Ovary (tissue), 9 donors: ENCODE data around the gene GSK3A. TPM values are rescaled to one million over a fixed set of nuclear protein-coding genes. Genes with fewer than 3 reads are reported as not detected.

Source experiments
- DNase-seq, 5 donors: peaks; one replicate each; pipeline ENCODE4 v3.0.0-alpha.2; 2019 to 2020
- H3K27ac ChIP-seq, 2 donors: fragments of 200-600 bp; one replicate each; pipeline versions ENCODE4 v1.5.1 to v1.8.0; 2019 to 2022
- H3K27me3 ChIP-seq: fragments of 200-600 bp; one replicate; pipeline ENCODE4 v1.8.0; 2022
- H3K36me3 ChIP-seq: fragments of 200-600 bp; sonication (generic); one replicate; pipeline ENCODE4 v1.5.1; 2019
- H3K4me1 ChIP-seq: one replicate; pipeline ENCODE4 v1.8.1; 2013; ENCODE audit warnings: mild to moderate bottlenecking, moderate library complexity; ENCODE audit not compliant: insufficient read depth
- H3K4me3 ChIP-seq: fragments of 200-600 bp; sonication (generic); one replicate; pipeline ENCODE4 v1.5.1; 2017
- H3K9me3 ChIP-seq, 2 donors: fragments of 200-600 bp in 1 of 2; sonication (generic) in 1 of 2; one replicate each; pipeline versions ENCODE4 v1.5.1 to v1.8.1; 2013 to 2019; ENCODE audit warnings: mild to moderate bottlenecking in 1 of 2, moderate library complexity in 1 of 2
- EP300 ChIP-seq: sonication (generic); formaldehyde crosslinking; IDR thresholded peaks from one replicate; pipeline ENCODE4 v1.6.1; 2017; ENCODE audit warnings: antibody characterized with exemption
- POLR2A ChIP-seq: fragments of 450-650 bp; IDR thresholded peaks from one replicate; pipeline ENCODE4 v1.6.1; 2017; ENCODE audit warnings: antibody characterized with exemption, mild to moderate bottlenecking, moderate library complexity
- WGBS, 3 donors: extraction: QIAGEN DNeasy Blood & Tissue Kit in 1 of 3; methylation state at CpG; one replicate each; pipeline versions ENCODE4 v1.1.5 to v1.1.7; 2013 to 2017; 5-methylcytosine and 5-hydroxymethylcytosine counted together
- intact Hi-C, 4 donors: fragments of 100-400 bp; cut with DNase I; formaldehyde crosslinking; loops; one replicate each; pipeline versions ENCODE4 v1.11.0 to v1.15.1; 2022 to 2023
- polyA plus RNA-seq, 2 donors: library from polyadenylated mRNA; stranded (reverse); fragments of 200-250 nt in 1 of 2; fragments of 350-450 nt in 1 of 2; fragmentation: Illumina TruSeq in 1 of 2; extraction: RNeasy Lipid Tissue Mini Kit (QIAGEN cat#74804) in 1 of 2; gene quantifications; one replicate each; pipeline ENCODE4 v1.2.3, GENCODE V29; 2013 to 2014
- total RNA-seq, 7 donors: library from RNA; depleted of rRNA in 2 of 7; stranded (reverse); fragments of >200 nt in 2 of 7; fragmentation: NEBNext Ultra II Directional in 3 of 7; extraction: Animal tissue kit (Norgen Biotek cat#: 25700) in 3 of 7; gene quantifications; one replicate each; pipeline versions ENCODE4 v1.1.0 to v1.2.4, GENCODE V29; 2016 to 2023
- TF ChIP-seq, protein P1 (sequence below), 3 donors: fragments of 450-650 bp in 2 of 3; fragments of 200-600 bp in 1 of 3; IDR thresholded peaks; one replicate each; pipeline versions ENCODE4 v1.5.1 to v1.8.0; 2016 to 2022; ENCODE audit warnings: antibody characterized with exemption in 3 of 3, mild to moderate bottlenecking in 1 of 3
- donor health status: DM: no; HTN: no; CAD: no; lungs with moderate emphysema.
- donor health status: DM: no; HTN: no; CAD: no.
- donor health status: Bipolar disorder and iron deficiency.
- donor health status: DM: yes; HTN: yes; CAD: no.
- donor health status: DM: no; HTN: no; CAD: no.
- donor health status: DM: yes; HTN: yes; CAD: no.

Gene GSK3A
- total and polyA plus RNA-seq, 9 donors: 16.0 to 40.9 (median 34.9) TPM

GRCh38 chr19:42280815-42281145 is 38.4 kb upstream of the GSK3A start:
- H3K4me3 ChIP-seq: peak overlapping the region; percentile 91
- no peaks in the 10 kb centered on the region for H3K36me3 ChIP-seq
- peaks cover 27% of the 10 kb centered on the region for H3K4me1 ChIP-seq
- TF ChIP-seq, protein P1, sequence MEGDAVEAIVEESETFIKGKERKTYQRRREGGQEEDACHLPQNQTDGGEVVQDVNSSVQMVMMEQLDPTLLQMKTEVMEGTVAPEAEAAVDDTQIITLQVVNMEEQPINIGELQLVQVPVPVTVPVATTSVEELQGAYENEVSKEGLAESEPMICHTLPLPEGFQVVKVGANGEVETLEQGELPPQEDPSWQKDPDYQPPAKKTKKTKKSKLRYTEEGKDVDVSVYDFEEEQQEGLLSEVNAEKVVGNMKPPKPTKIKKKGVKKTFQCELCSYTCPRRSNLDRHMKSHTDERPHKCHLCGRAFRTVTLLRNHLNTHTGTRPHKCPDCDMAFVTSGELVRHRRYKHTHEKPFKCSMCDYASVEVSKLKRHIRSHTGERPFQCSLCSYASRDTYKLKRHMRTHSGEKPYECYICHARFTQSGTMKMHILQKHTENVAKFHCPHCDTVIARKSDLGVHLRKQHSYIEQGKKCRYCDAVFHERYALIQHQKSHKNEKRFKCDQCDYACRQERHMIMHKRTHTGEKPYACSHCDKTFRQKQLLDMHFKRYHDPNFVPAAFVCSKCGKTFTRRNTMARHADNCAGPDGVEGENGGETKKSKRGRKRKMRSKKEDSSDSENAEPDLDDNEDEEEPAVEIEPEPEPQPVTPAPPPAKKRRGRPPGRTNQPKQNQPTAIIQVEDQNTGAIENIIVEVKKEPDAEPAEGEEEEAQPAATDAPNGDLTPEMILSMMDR (IDR thresholded peaks at IDR 0.05): no peak
- TF ChIP-seq POLR2A (no peak), EP300 (no peak)
- no peaks in the 10 kb centered on the region for H3K27me3 ChIP-seq
- WGBS, 3 donors: 0 to 1% (median 0%) methylated on average over 16 to 20 of the region's 20 CpGs
- intact Hi-C loops: loop anchor here in 2 of 4 donors (2.0 kb wide), 2 partner anchors 26 to 36 kb away; partner anchors contain the start of gene ERF (in 1 of the 2)
- no peaks in the 10 kb centered on the region for H3K9me3 ChIP-seq
- peak in 2 of 5 donors; percentile 83 to 85 for DNase-seq
- H3K27ac ChIP-seq: peak overlapping the region; percentile 83 to 98

GRCh38 chr19:42279902-42280814 is 37.8 kb upstream of the GSK3A start:
- peak; percentile 95 to 97 (median 96) for DNase-seq
- intact Hi-C loops: loop anchor here in 2 of 4 donors (2.0 kb wide), 2 partner anchors 25 to 35 kb away; partner anchors contain the start of gene ERF (in 1 of the 2)
- 0 to 1% (median 0%) methylated on average over 67 to 89 of the region's 89 CpGs for WGBS, 3 donors
- H3K9me3 ChIP-seq: no peaks in the 10 kb centered on the region
- no peaks in the 10 kb centered on the region for H3K36me3 ChIP-seq
- H3K27me3 ChIP-seq: no peaks in the 10 kb centered on the region
- peaks cover 22% of the 10 kb centered on the region for H3K4me1 ChIP-seq
- TF ChIP-seq, protein P1 (IDR thresholded peaks at IDR 0.05): peak; percentile 96 to 98 (median 96)
- TF ChIP-seq POLR2A (peak; percentile 55), EP300 (no peak)
- peak overlapping the region; percentile 83 to 98 for H3K27ac ChIP-seq
- peak overlapping the region; percentile 91 for H3K4me3 ChIP-seq

DNA sequence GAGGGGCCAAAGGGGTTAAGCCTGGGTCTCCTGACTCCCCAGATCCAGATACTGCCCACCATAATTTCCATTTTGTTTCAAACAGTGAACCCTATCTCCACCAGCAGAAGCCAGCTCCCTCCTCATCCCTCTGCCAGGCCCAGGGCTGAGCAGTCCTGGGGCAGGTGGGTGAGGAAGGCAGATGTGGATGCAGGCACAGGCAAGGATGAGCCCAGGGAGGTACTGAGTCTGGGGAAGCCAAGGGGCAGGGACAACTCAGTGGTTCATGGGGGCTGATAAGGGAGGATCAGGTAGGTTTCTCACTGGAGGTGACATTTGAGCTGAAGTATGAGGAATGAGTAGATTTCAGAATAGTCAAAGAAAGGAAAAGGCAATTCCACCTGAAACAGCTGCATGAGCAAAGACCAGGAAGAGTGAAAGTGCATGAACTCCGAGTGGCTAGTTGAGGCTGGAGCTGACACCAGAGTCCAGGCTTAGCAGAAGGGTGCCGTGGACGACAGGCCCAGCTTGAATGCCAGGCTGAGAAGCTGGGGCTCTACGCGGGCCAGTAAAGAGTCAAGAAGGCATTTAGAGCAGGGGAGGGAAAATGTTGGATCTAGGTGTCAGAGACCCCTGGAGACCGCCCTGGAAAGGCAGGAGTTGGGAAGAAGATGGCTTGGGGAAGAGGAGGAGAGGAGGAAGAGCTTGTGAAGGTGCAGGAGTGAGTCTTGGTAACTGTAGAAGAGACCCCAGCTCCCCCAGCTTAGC is 36.9 kb upstream of the GSK3A start:
- Histone ChIP-seq H3K27me3 (no peaks in the 10 kb centered on the region), H3K4me3 (peak overlapping the region; percentile 91), H3K9me3 (no peaks in the 10 kb centered on the region), H3K36me3 (no peaks in the 10 kb centered on the region), H3K4me1 (peaks cover 21% of the 10 kb centered on the region), H3K27ac (peak overlapping the region; percentile 83 to 98)
- DNase-seq: peak in 1 of 5 donors; percentile 32
- WGBS, 3 donors: 6 to 14% (median 10%) methylated on average over 6 of the region's 6 CpGs
- intact Hi-C loops: no loop called here
- TF ChIP-seq POLR2A: no peak
- TF ChIP-seq, protein P1 (IDR thresholded peaks at IDR 0.05): no peak
- no peak for TF ChIP-seq EP300

DNA sequence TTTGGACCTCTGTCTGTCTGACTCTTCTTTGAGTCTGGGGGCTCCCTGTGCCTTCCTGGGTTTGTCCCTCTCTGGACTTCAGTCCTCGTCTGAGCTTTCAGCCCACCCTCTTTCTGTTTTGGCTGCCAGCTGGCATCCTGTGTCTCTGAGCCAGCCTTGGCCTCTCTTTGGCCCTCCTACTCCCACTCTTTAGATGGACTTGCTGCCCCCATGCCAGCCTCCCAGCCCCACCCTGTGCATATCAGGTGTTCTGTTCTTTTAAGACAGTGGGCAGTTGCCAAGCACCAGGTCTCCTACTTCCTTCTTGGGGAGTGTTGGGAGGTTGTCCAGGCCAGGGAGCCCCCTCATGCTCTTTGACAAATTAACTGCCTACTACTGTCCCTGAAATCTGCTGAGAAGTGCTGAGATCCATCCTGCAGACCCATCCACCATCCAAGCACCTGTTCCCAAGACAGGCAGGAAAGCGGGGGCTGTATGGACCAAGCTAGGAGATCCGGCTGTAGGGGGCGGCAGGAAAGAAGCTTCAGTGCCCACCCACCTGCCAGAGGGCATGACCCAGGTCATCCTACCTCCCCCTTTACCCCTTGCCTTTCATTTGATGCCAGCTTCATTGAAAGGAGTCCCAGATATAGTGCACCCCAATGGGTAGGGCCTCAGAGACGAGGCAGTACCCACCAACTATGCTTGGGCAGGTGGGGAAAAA is 36.2 kb upstream of the GSK3A start:
- intact Hi-C loops: no loop called here
- Histone ChIP-seq H3K4me3 (no peak overlapping the region), H3K9me3 (no peaks in the 10 kb centered on the region), H3K36me3 (no peaks in the 10 kb centered on the region), H3K27me3 (no peaks in the 10 kb centered on the region), H3K4me1 (peaks cover 21% of the 10 kb centered on the region), H3K27ac (peak overlapping the region; percentile 24 to 98)
- WGBS, 3 donors: 60 to 68% (median 60%) methylated on average over 5 of the region's 5 CpGs
- peak in 4 of 5 donors; percentile 37 to 52 (median 46) for DNase-seq
- TF ChIP-seq EP300 (no peak), POLR2A (no peak)
- TF ChIP-seq, protein P1 (IDR thresholded peaks at IDR 0.05): no peak
